Measurements from ENCODE around the gene RTCA. TPM values are rescaled to one million over a fixed set of nuclear protein-coding genes. Genes with fewer than 3 reads are reported as not detected.

The RTCA gene
- total RNA-seq, 2 donors from 2014 or later = 20.2 to 30.7 TPM

GRCh38 chr1:100340494-100340893, 74.5 kb downstream of the RTCA start:
- H3K4me1 ChIP-seq = no peaks in the 10 kb centered on the region
- no peak for DNase-seq (ENCODE audit: low spot score)
- TF ChIP-seq CTCF (IDR thresholded peaks at IDR 0.05) = no peak
- no peaks in the 10 kb centered on the region for H3K36me3 ChIP-seq
- H3K9me3 ChIP-seq = no peaks in the 10 kb centered on the region
- no peak overlapping the region for H3K27ac ChIP-seq
- H3K27me3 ChIP-seq = no peaks in the 10 kb centered on the region
- H3K4me3 ChIP-seq = no peak overlapping the region

- no peak for TF ChIP-seq CTCF (IDR thresholded peaks at IDR 0.05)
- Histone ChIP-seq H3K4me1 (no peaks in the 10 kb centered on the region), H3K27ac (no peak overlapping the region), H3K4me3 (no peak overlapping the region), H3K36me3 (no peaks in the 10 kb centered on the region), H3K27me3 (no peaks in the 10 kb centered on the region), H3K9me3 (no peaks in the 10 kb centered on the region)
- DNase-seq (ENCODE audit: low spot score) = no peak
These were observed 76.3 kb downstream of the RTCA start for GRCh38 chr1:100342348-100342747.

MicroRNA genes within 50 kb of the gene (microRNA counts, 767-probe panel; counts per million panel counts)
- microRNA hsa-miR-553 = 0 to 178 counts per million in 2 donors

Small RNA genes lying within 50 kb of the gene (microRNA-seq; reads per million reads assigned to microRNA genes)
- gene MIR553 (ENCODE audit: borderline number of aligned reads in 2 of 2, borderline replicate concordance in 1 of 2) = 0 reads per million in 2 donors

Other genes starting within 250 kb of the RTCA start
- gene SASS6, start 133.3 kb upstream of the RTCA start, total RNA-seq = 1 to 10 TPM; 1.6 to 1.7 TPM
- gene TRMT13, start 133.1 kb upstream of the RTCA start, total RNA-seq = 1 to 10 TPM; 3.1 to 3.7 TPM
- gene LRRC39, start 88.0 kb upstream of the RTCA start, total RNA-seq = 100 to 1,000 TPM in 1 of 2 donors, 10 to 100 TPM in 1; 27.6 to 142 TPM
- gene DBT, start 16.4 kb upstream of the RTCA start, total RNA-seq = 10 to 100 TPM in 1 of 2 donors, 1 to 10 TPM in 1; 6.2 to 14.0 TPM
- gene CDC14A, start 86.3 kb downstream of the RTCA start, total RNA-seq = 1 to 10 TPM; 5.3 to 5.5 TPM